Ishikawa (cell line): Measurements from ENCODE around the gene ARAF.
A peak's percentile ranks its signal among the peaks of the same experiment; 100 is the strongest.

Experiments
- CEBPB ChIP-seq: IDR thresholded peaks from 2 replicates; pipeline ENCODE4 v1.6.1; 2012
- CREB1 ChIP-seq: IDR thresholded peaks from 2 replicates; pipeline ENCODE4 v1.6.1; 2012; ENCODE audit warnings: low read depth
- EGR1 ChIP-seq: IDR thresholded peaks from 2 replicates; pipeline ENCODE4 v1.6.1; 2012
- EP300 ChIP-seq: IDR thresholded peaks from 2 replicates; pipeline ENCODE4 v1.6.1; 2012; ENCODE audit warnings: borderline replicate concordance
- RAD21 ChIP-seq: IDR thresholded peaks from 2 replicates; pipeline ENCODE4 v1.6.1; 2012; ENCODE audit warnings: low read depth
- REST ChIP-seq: IDR thresholded peaks from 2 replicates; pipeline ENCODE4 v1.6.1; 2012; ENCODE audit warnings: low read depth, mild to moderate bottlenecking
- TAF1 ChIP-seq: IDR thresholded peaks from 2 replicates; pipeline ENCODE4 v1.6.1; 2012; ENCODE audit warnings: low read depth, mild to moderate bottlenecking
- TCF12 ChIP-seq: IDR thresholded peaks from 2 replicates; pipeline ENCODE4 v1.6.1; 2012; ENCODE audit warnings: low read depth
- TEAD4 ChIP-seq: IDR thresholded peaks from 2 replicates; pipeline ENCODE4 v1.6.1; 2012
- YY1 ChIP-seq: IDR thresholded peaks from 2 replicates; pipeline ENCODE4 v1.6.1; 2012; ENCODE audit warnings: low read depth
- TF ChIP-seq, protein P1 (sequence below): IDR thresholded peaks from 2 replicates; pipeline ENCODE4 v1.6.1; 2012
- TF ChIP-seq, protein P2 (sequence below): IDR thresholded peaks from 2 replicates; pipeline ENCODE4 v1.6.1; 2012

GRCh38 chrX:47540754-47541538 lies 20.1 kb upstream of the ARAF start:
- TF ChIP-seq CREB1, result no peak
- peak; percentile 41; the same call in 1 of the 2 replicates for TF ChIP-seq TAF1
- TF ChIP-seq EP300, result peak; percentile 16; the same call in 1 of the 2 replicates
- TF ChIP-seq RAD21, result peak; percentile 57
- TF ChIP-seq REST, result no peak
- no peak for TF ChIP-seq YY1
- no peak for TF ChIP-seq CEBPB
- TF ChIP-seq TCF12, result no peak
- 0 out of 2 replicates have a peak, but pooled peaks have one; percentile 25 for TF ChIP-seq EGR1
- 0 out of 2 replicates have a peak, but pooled peaks have one; percentile 10 for TF ChIP-seq TEAD4
- TF ChIP-seq, protein P1, sequence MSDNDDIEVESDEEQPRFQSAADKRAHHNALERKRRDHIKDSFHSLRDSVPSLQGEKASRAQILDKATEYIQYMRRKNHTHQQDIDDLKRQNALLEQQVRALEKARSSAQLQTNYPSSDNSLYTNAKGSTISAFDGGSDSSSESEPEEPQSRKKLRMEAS, result no peak
- TF ChIP-seq, protein P2, sequence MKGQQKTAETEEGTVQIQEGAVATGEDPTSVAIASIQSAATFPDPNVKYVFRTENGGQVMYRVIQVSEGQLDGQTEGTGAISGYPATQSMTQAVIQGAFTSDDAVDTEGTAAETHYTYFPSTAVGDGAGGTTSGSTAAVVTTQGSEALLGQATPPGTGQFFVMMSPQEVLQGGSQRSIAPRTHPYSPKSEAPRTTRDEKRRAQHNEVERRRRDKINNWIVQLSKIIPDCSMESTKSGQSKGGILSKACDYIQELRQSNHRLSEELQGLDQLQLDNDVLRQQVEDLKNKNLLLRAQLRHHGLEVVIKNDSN, result no peak
